GM23338 (cell line): ENCODE measurements around the gene CARMIL1. TPM values are rescaled to one million over a fixed set of nuclear protein-coding genes. Genes with fewer than 3 reads are reported as not detected.
A peak's percentile ranks its signal among the peaks of the same experiment; 100 is the strongest.

Experiments used
- ATAC-seq: fragments of 200-7000 bp; cut with Tn5 transposase; 3 replicates; pipeline ENCODE4 v1.9.1; 2020
- DNase-seq: peaks from one replicate; pipeline ENCODE4 v3.0.0-alpha.2; 2015; ENCODE audit warnings: low spot score
- H2AFZ ChIP-seq: fragments of 200-600 bp; sonication (generic); 2 replicates; pipeline ENCODE4 v1.8.0; 2016; ENCODE audit warnings: antibody characterized with exemption, mild to moderate bottlenecking, moderate library complexity
- H3F3A ChIP-seq: fragments of 200-600 bp; sonication (generic); replicated peaks from 2 replicates; pipeline ENCODE4 v1.8.0; 2017; ENCODE audit warnings: antibody characterized with exemption, mixed run types, low read depth
- H3K27ac ChIP-seq: fragments of 200-600 bp; sonication (generic); 2 replicates; pipeline ENCODE4 v1.6.1; 2016; ENCODE audit warnings: low read depth
- H3K27me3 ChIP-seq: fragments of 200-600 bp; sonication (generic); 2 replicates; pipeline ENCODE4 v1.8.0; 2016; ENCODE audit warnings: mild to moderate bottlenecking, mixed run types, moderate library complexity; ENCODE audit not compliant: insufficient read depth
- H3K36me3 ChIP-seq: fragments of 200-600 bp; sonication (generic); 2 replicates; pipeline ENCODE4 v1.8.0; 2016; ENCODE audit warnings: mild to moderate bottlenecking; ENCODE audit not compliant: insufficient read depth
- H3K4me1 ChIP-seq: fragments of 200-600 bp; sonication (generic); 2 replicates; pipeline ENCODE4 v1.8.0; 2016; ENCODE audit warnings: mild to moderate bottlenecking, moderate library complexity; ENCODE audit not compliant: insufficient read depth
- H3K4me2 ChIP-seq: fragments of 200-600 bp; sonication (generic); 2 replicates; pipeline ENCODE4 v1.7.1; 2017; ENCODE audit warnings: mixed run types
- H3K4me3 ChIP-seq: fragments of 200-600 bp; sonication (generic); 2 replicates; pipeline ENCODE4 v1.6.1; 2016; ENCODE audit warnings: mixed run types
- H3K79me2 ChIP-seq: fragments of 200-600 bp; sonication (generic); replicated peaks from 2 replicates; pipeline ENCODE4 v1.8.0; 2017; ENCODE audit warnings: mild to moderate bottlenecking; ENCODE audit not compliant: insufficient read depth
- H3K9me2 ChIP-seq: fragments of 200-600 bp; sonication (generic); 2 replicates; pipeline ENCODE4 v1.8.0; 2017; ENCODE audit not compliant: insufficient read depth
- H4K20me1 ChIP-seq: fragments of 200-600 bp; sonication (generic); replicated peaks from 2 replicates; pipeline ENCODE4 v1.8.0; 2017; ENCODE audit warnings: mild to moderate bottlenecking; ENCODE audit not compliant: insufficient read depth
- H3K27ac Mint-ChIP-seq: 2 replicates; pipeline ENCODE4 v1.8.0; 2020; ENCODE audit warnings: inconsistent platforms, mild to moderate bottlenecking, moderate library complexity, mixed read lengths
- H3K27me3 Mint-ChIP-seq: 3 replicates; pipeline ENCODE4 v1.8.0; 2022; ENCODE audit warnings: low read depth, mild to moderate bottlenecking, moderate library complexity, mixed read lengths, inconsistent platforms; ENCODE audit not compliant: insufficient read depth, poor library complexity
- H3K36me3 Mint-ChIP-seq: 3 replicates; pipeline ENCODE4 v1.8.0; 2021; ENCODE audit warnings: low read depth, mild to moderate bottlenecking, inconsistent platforms, moderate library complexity, mixed read lengths
- H3K4me1 Mint-ChIP-seq: 3 replicates; pipeline ENCODE4 v1.8.0; 2020; ENCODE audit warnings: mild to moderate bottlenecking, inconsistent platforms, mixed read lengths
- H3K4me3 Mint-ChIP-seq: 3 replicates; pipeline ENCODE4 v1.8.0; 2021; ENCODE audit warnings: moderate library complexity, mild to moderate bottlenecking, inconsistent platforms, mixed read lengths
- H3K9me3 Mint-ChIP-seq: 3 replicates; pipeline ENCODE4 v1.8.0; 2020; ENCODE audit warnings: moderate library complexity, mild to moderate bottlenecking, inconsistent platforms, mixed read lengths
- CREB1 ChIP-seq: fragments of 250-450 bp; sonication (Bioruptor Pico); IDR thresholded peaks from 2 replicates; pipeline ENCODE4 v1.5.0; 2020; ENCODE audit warnings: low read depth, mild to moderate bottlenecking, moderate library complexity
- CTCF ChIP-seq, 2 experiments: fragments of 200-600 bp in 1 of 2; sonication (generic) in 1 of 2; conservative IDR thresholded peaks; 2 replicates each; pipeline versions ENCODE4 v1.5.1 to v1.6.1; 2016 to 2017; ENCODE audit warnings: antibody characterized with exemption in 2 of 2, low read depth in 2 of 2, mild to moderate bottlenecking in 2 of 2, moderate library complexity in 1 of 2
- ETS1 ChIP-seq: IDR thresholded peaks from 2 replicates; pipeline ENCODE4 v1.6.1; 2016; ENCODE audit warnings: antibody characterized with exemption
- EZH2 ChIP-seq: fragments of 200-600 bp; sonication (generic); IDR thresholded peaks from one replicate; pipeline ENCODE4 v1.8.0; 2017; ENCODE audit warnings: antibody characterized with exemption, mild to moderate bottlenecking, low read depth; ENCODE audit not compliant: unreplicated experiment
- JUNB ChIP-seq: IDR thresholded peaks from one replicate; pipeline ENCODE4 v1.6.1; 2016; ENCODE audit warnings: antibody characterized with exemption; ENCODE audit not compliant: unreplicated experiment
- NANOG ChIP-seq: IDR thresholded peaks from 2 replicates; pipeline ENCODE4 v1.6.1; 2016; ENCODE audit warnings: antibody characterized with exemption, borderline replicate concordance
- POLR2AphosphoS5 ChIP-seq: IDR thresholded peaks from 2 replicates; pipeline ENCODE4 v1.6.1; 2016; ENCODE audit warnings: antibody characterized with exemption, low read depth
- REST ChIP-seq: IDR thresholded peaks from one replicate; pipeline ENCODE4 v1.6.1; 2018; ENCODE audit warnings: antibody characterized with exemption; ENCODE audit not compliant: unreplicated experiment
- STAT1 ChIP-seq: IDR thresholded peaks from one replicate; pipeline ENCODE4 v1.6.1; 2016; ENCODE audit warnings: antibody characterized with exemption; ENCODE audit not compliant: unreplicated experiment
- ZNF114 ChIP-seq: fragments of 250-450 bp; sonication (Bioruptor Pico); IDR thresholded peaks from 2 replicates; pipeline ENCODE4 v1.5.0; 2020; ENCODE audit warnings: mild to moderate bottlenecking, moderate library complexity
- polyA plus RNA-seq: library from polyadenylated mRNA; unstranded; fragments of >200 nt; fragmentation: Nextera tagmentation; extraction: Ambion mirVana; gene quantifications from 2 replicates; pipeline ENCODE4 v1.2.1, GENCODE V29; 2016
- total RNA-seq: library from RNA; depleted of rRNA; stranded (reverse); fragments of >200 nt; shearing (Covaris generic); gene quantifications from 2 replicates; pipeline ENCODE4 v1.2.3, GENCODE V29; 2014

Gene CARMIL1
- total and polyA plus RNA-seq, 2 experiments from 2014 or later, result 43.2 to 66.9 TPM

GRCh38 chr6:25311331-25311840 lies 32.2 kb downstream of the CARMIL1 start:
- Histone ChIP-seq H3K4me1 (peaks cover 52% of the 10 kb centered on the region), H3K27me3 (no peaks in the 10 kb centered on the region), H3K79me2 (peaks cover 92% of the 10 kb centered on the region), H3K36me3 (no peaks in the 10 kb centered on the region), H3K4me2 (0 out of 2 replicates have a peak overlapping the region, but pooled peaks have one; percentile 11), H3K4me3 (no peak overlapping the region), H2AFZ (no peak overlapping the region), H3K9me2 (no peaks in the 10 kb centered on the region), H3F3A (no peaks in the 10 kb centered on the region), H4K20me1 (peaks cover 27% of the 10 kb centered on the region), H3K27ac (no peak overlapping the region; the same call in 1 of the 2 replicates)
- no peak for DNase-seq
- Mint-ChIP-seq H3K27ac (no peak overlapping the region), H3K36me3 (no peaks in the 10 kb centered on the region), H3K4me3 (no peak overlapping the region), H3K9me3 (no peaks in the 10 kb centered on the region), H3K27me3 (no peaks in the 10 kb centered on the region), H3K4me1 (peaks cover 60% of the 10 kb centered on the region)
- peak; percentile 10; the same call in 1 of the 3 replicates for ATAC-seq
- no peak for TF ChIP-seq EZH2
- no peak for TF ChIP-seq NANOG
- TF ChIP-seq JUNB, result no peak
- TF ChIP-seq CREB1, result no peak
- no peak for TF ChIP-seq STAT1
- TF ChIP-seq POLR2AphosphoS5, result no peak
- TF ChIP-seq ETS1, result no peak
- TF ChIP-seq REST, result no peak

- no peak for ATAC-seq
- Histone ChIP-seq H2AFZ (no peak overlapping the region), H3K4me3 (no peak overlapping the region), H3K27me3 (no peaks in the 10 kb centered on the region), H3K4me2 (peak overlapping the region; percentile 11), H3K79me2 (peaks cover 92% of the 10 kb centered on the region), H3K36me3 (no peaks in the 10 kb centered on the region), H3F3A (no peaks in the 10 kb centered on the region), H3K9me2 (no peaks in the 10 kb centered on the region), H3K27ac (peak overlapping the region; percentile 27; the same call in 1 of the 2 replicates), H3K4me1 (peaks cover 54% of the 10 kb centered on the region), H4K20me1 (peaks cover 24% of the 10 kb centered on the region)
- Mint-ChIP-seq H3K4me3 (no peak overlapping the region), H3K4me1 (peaks cover 59% of the 10 kb centered on the region), H3K9me3 (no peaks in the 10 kb centered on the region), H3K36me3 (no peaks in the 10 kb centered on the region), H3K27me3 (no peaks in the 10 kb centered on the region), H3K27ac (peak overlapping the region; percentile 29; the same call in 1 of the 2 replicates)
- no peak for DNase-seq
- TF ChIP-seq NANOG, result no peak
- no peak for TF ChIP-seq ETS1
- no peak for TF ChIP-seq ZNF114
- TF ChIP-seq CREB1, result no peak
- TF ChIP-seq CTCF (conservative IDR thresholded peaks at IDR 0.05; ENCODE audit: low read depth in 2 of 2), result no peak
Observed at GRCh38 chr6:25312034-25312620, 33.0 kb downstream of the CARMIL1 start.
